ENCODE data around the gene ATAD3B.

The ATAD3B gene

GRCh38 chr1:1491601-1492000 is 20.0 kb downstream of the ATAD3B start:
- no peak for TF ChIP-seq CTCF (IDR thresholded peaks at IDR 0.05)

GRCh38 chr1:1504777-1505365 is 33.3 kb downstream of the ATAD3B start:
- TF ChIP-seq CTCF (IDR thresholded peaks at IDR 0.05) = peak; percentile 84

GRCh38 chr1:1505366-1505798 is 33.8 kb downstream of the ATAD3B start:
- peak; percentile 18; the same call in 1 of the 2 replicates for TF ChIP-seq CTCF (IDR thresholded peaks at IDR 0.05)

- TF ChIP-seq CTCF (IDR thresholded peaks at IDR 0.05) = no peak
These were observed 35.7 kb downstream of the ATAD3B start for GRCh38 chr1:1507305-1507704.

GRCh38 chr1:1510912-1511532 is 39.5 kb downstream of the ATAD3B start:
- TF ChIP-seq CTCF (IDR thresholded peaks at IDR 0.05) = no peak

- TF ChIP-seq CTCF (IDR thresholded peaks at IDR 0.05) = no peak
These were observed 40.1 kb downstream of the ATAD3B start, which contains the start of gene ATAD3A for GRCh38 chr1:1511533-1512285. Gene ATAD3A (plus strand): TSS chr1:1512162. CDS start chr1:1512269, 107 bp downstream.

- TF ChIP-seq CTCF (IDR thresholded peaks at IDR 0.05) = no peak
These were observed 46.5 kb downstream of the ATAD3B start for GRCh38 chr1:1517973-1518620.
